Stomach (tissue), 9 donors: ENCODE results near the gene EYA2. TPM values are rescaled to one million over a fixed set of nuclear protein-coding genes. Genes with fewer than 3 reads are reported as not detected.

Source experiments
- DNase-seq, 2 donors: peaks; one replicate each; pipeline versions ENCODE4 v3.0.0 to v3.0.0-alpha.2; 2013 to 2019
- H3K27ac ChIP-seq, 5 donors: fragments of 200-600 bp in 4 of 5; sonication (generic) in 4 of 5; one replicate each; pipeline ENCODE4 v1.5.1; 2013 to 2019; ENCODE audit warnings: mild to moderate bottlenecking in 1 of 5, moderate library complexity in 1 of 5
- H3K27me3 ChIP-seq, 3 donors: fragments of 200-600 bp; sonication (generic); one replicate each; pipeline ENCODE4 v1.5.1; 2017 to 2019; ENCODE audit warnings: mixed run types in 1 of 3
- H3K36me3 ChIP-seq, 4 donors: fragments of 200-600 bp; sonication (generic); 1 replicate in 3 of 4; 2 replicates in 1 of 4; pipeline ENCODE4 v1.5.1; 2016 to 2019
- H3K4me1 ChIP-seq, 4 donors: fragments of 200-600 bp; sonication (generic); one replicate each; pipeline ENCODE4 v1.5.1; 2016 to 2019
- H3K4me3 ChIP-seq, 4 donors: fragments of 200-600 bp; sonication (generic) in 3 of 4; one replicate each; pipeline ENCODE4 v1.5.1; 2016 to 2019; ENCODE audit warnings: mild to moderate bottlenecking in 1 of 4
- H3K9me3 ChIP-seq, 4 donors: fragments of 200-600 bp; sonication (generic); one replicate each; pipeline ENCODE4 v1.5.1; 2016 to 2019
- EP300 ChIP-seq: sonication (generic); formaldehyde crosslinking; IDR thresholded peaks from one replicate; pipeline ENCODE4 v1.6.1; 2017; ENCODE audit warnings: antibody characterized with exemption
- POLR2A ChIP-seq, 4 donors: fragments of 450-650 bp; IDR thresholded peaks; one replicate each; pipeline ENCODE4 v1.6.1; 2016; ENCODE audit warnings: antibody characterized with exemption in 4 of 4, control low read depth in 2 of 4, mild to moderate bottlenecking in 1 of 4, moderate library complexity in 1 of 4
- POLR2AphosphoS5 ChIP-seq, 3 donors: sonication (generic); formaldehyde crosslinking; IDR thresholded peaks; one replicate each; pipeline ENCODE4 v1.6.1; 2016; ENCODE audit warnings: antibody characterized with exemption in 3 of 3
- WGBS, 5 donors: extraction: QIAGEN DNeasy Blood & Tissue Kit in 3 of 5; methylation state at CpG; one replicate each; pipeline versions ENCODE4 v1.1.5 to v1.1.7; 2013 to 2018; 5-methylcytosine and 5-hydroxymethylcytosine counted together
- intact Hi-C: fragments of 100-400 bp; cut with DNase I; formaldehyde crosslinking; loops from one replicate; pipeline ENCODE4 v1.15.1; 2023; ENCODE audit warnings: low total_unique reads
- polyA plus RNA-seq, 3 donors: library from polyadenylated mRNA; stranded (reverse); fragments of 200-250 nt; gene quantifications; one replicate each; pipeline ENCODE4 v1.2.3, GENCODE V29; 2013
- total RNA-seq, 5 donors: library from RNA; depleted of rRNA; stranded (reverse); fragments of >200 nt; gene quantifications; one replicate each; pipeline versions ENCODE4 v1.1.0 to v1.2.3, GENCODE V29; 2014 to 2016
- TF ChIP-seq, protein P1 (sequence below), 7 experiments: fragments of 450-650 bp in 4 of 7; fragments of 200-600 bp in 3 of 7; sonication (generic) in 3 of 7; IDR thresholded peaks; one replicate each; pipeline ENCODE4 v1.5.1; 2016 to 2019; ENCODE audit warnings: antibody characterized with exemption in 7 of 7, control low read depth in 2 of 7, mild to moderate bottlenecking in 1 of 7
- donor health status: healthy with polysubstance abuse.
- donor health status: Bipolar disorder and iron deficiency.
- donor health status: healthy.

Gene EYA2
- total and polyA plus RNA-seq, 8 donors: 1.8 to 86.2 (median 5.5) TPM

DNA sequence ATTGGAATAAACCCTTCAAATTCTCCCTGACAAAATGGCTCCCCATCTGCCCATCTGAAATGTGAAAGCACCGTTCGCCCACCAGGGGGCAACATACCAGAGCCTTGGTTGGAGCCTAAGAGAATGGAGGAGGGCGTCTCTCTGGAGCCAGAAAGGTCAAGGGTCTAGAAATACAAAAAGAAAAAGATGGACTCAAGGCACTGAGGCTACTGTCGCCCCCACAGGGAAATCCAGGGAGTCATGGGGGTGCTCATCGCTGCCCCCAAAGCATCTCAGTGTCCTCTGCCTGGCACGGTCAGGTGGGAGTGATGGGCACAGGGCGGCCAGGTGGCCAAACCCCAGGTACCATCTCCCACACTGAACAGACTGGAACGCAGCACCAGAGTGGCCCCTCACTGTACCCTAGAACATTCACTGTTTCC lies 325.5 kb downstream of the EYA2 start:
- Histone ChIP-seq H3K4me3 (no peak overlapping the region), H3K27ac (no peak overlapping the region), H3K4me1 (peaks cover 0 to 8% (median 4%) of the 10 kb centered on the region in 4 donors), H3K27me3 (no peaks in the 10 kb centered on the region), H3K36me3 (peaks cover 56 to 100% (median 98%) of the 10 kb centered on the region in 4 donors), H3K9me3 (no peaks in the 10 kb centered on the region)
- peak in 1 of 2 donors; percentile 44 for DNase-seq
- WGBS, 5 donors: 87 to 96% (median 93%) methylated on average over 8 of the region's 8 CpGs
- no peak for TF ChIP-seq POLR2A (IDR thresholded peaks at IDR 0.05)
- TF ChIP-seq, protein P1, sequence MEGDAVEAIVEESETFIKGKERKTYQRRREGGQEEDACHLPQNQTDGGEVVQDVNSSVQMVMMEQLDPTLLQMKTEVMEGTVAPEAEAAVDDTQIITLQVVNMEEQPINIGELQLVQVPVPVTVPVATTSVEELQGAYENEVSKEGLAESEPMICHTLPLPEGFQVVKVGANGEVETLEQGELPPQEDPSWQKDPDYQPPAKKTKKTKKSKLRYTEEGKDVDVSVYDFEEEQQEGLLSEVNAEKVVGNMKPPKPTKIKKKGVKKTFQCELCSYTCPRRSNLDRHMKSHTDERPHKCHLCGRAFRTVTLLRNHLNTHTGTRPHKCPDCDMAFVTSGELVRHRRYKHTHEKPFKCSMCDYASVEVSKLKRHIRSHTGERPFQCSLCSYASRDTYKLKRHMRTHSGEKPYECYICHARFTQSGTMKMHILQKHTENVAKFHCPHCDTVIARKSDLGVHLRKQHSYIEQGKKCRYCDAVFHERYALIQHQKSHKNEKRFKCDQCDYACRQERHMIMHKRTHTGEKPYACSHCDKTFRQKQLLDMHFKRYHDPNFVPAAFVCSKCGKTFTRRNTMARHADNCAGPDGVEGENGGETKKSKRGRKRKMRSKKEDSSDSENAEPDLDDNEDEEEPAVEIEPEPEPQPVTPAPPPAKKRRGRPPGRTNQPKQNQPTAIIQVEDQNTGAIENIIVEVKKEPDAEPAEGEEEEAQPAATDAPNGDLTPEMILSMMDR (IDR thresholded peaks at IDR 0.05): peak in 3 of 7 experiments; percentile 25 to 60 (median 33)
- intact Hi-C loops: no loop called here

DNA sequence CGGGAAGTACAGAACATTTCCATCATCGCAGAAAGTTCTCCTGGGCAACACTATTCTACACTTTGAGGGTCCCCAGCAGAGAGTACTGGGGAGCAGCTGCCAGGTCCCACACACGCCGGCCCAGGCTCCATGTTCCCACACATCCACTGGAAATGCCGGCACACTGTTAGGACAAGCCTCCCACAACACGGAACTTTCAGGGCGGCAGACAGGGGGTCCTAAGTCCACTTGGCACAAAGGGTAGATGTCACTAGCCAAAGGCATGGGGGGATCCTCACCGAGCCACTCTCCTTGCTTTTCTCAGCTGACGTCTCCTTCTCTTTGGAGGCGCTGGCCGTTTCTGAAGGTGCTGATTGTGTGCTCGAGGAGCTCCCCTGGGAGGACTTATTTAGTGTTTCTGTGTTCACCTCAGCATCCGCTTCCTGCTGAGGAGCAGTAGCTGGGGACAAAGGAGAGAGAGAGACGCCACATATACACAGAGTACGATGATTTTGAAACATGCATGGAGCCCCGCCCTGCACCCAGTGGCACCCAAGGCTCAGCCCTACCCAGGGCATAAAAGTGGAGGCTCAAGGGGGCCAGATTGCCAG lies 326.5 kb downstream of the EYA2 start:
- peaks cover 57 to 100% (median 98%) of the 10 kb centered on the region in 4 donors for H3K36me3 ChIP-seq
- WGBS, 5 donors: 84 to 90% (median 87%) methylated on average over 16 of the region's 16 CpGs
- DNase-seq: no peak
- no peaks in the 10 kb centered on the region for H3K9me3 ChIP-seq
- H3K27me3 ChIP-seq: no peaks in the 10 kb centered on the region
- peaks cover 0 to 8% (median 4%) of the 10 kb centered on the region in 4 donors for H3K4me1 ChIP-seq
- H3K27ac ChIP-seq: no peak overlapping the region
- TF ChIP-seq EP300 (no peak), POLR2A (IDR thresholded peaks at IDR 0.05) (no peak), POLR2AphosphoS5 (IDR thresholded peaks at IDR 0.05) (no peak)
- TF ChIP-seq, protein P1 (IDR thresholded peaks at IDR 0.05): no peak
- intact Hi-C loops: no loop called here
- no peak overlapping the region for H3K4me3 ChIP-seq

DNA sequence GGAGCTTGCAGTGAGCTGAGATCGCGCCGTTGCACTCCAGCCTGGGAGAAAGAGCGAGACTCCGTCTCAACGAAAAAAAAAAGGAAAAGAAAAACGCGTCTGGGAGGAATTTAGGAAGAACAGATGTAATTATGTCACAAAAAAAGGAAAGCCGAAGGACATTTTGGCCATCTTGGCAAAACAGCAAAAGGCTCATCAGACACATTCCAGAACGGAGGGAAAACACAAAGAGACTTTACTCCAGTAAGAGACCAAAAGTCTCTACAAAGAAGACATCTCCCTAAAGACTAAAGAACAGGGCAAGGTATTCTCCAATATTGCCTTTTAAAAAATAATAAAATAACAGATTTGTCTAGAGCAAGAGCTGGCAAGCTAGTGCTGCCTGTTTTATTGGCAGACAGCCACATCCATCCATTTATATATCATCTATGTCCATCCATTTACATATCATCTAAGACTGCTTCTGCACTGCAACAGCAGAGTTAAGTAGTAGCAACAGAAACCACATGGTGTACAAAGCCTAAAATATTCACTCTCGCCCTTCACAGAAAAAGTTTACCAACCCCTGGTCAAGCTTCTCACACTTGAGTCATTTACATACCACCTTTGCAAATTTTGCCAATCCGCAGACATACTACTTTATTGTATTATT lies 328.0 kb downstream of the EYA2 start:
- DNase-seq: no peak
- Histone ChIP-seq H3K27me3 (no peaks in the 10 kb centered on the region), H3K4me3 (no peak overlapping the region), H3K36me3 (peaks cover 68 to 100% (median 99%) of the 10 kb centered on the region in 4 donors), H3K9me3 (no peaks in the 10 kb centered on the region), H3K4me1 (peaks cover 0 to 8% (median 3%) of the 10 kb centered on the region in 4 donors), H3K27ac (no peak overlapping the region)
- 89 to 96% (median 94%) methylated on average over 12 of the region's 12 CpGs for WGBS, 5 donors
- TF ChIP-seq, protein P1 (IDR thresholded peaks at IDR 0.05): no peak
- TF ChIP-seq POLR2A (IDR thresholded peaks at IDR 0.05) (no peak), EP300 (no peak)
- intact Hi-C loops: no loop called here

DNA sequence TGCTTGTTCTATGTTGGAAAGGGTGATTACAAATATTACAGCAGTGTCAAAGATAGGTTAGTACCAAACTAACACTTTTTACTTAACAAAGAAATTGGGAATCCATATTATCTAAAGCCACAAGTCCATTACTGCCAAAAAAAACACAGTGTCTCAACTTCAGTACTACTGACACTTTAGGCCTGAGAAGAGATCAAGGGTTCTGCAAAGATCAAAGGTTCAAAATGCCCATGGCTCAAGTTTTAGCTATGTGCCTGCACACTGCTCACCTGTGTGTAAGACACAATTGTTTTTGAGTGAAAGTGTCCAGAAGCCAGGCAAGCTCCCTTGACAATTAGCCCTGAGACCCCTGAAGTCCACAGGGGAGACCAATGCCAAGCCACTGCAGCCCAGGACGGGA lies 329.3 kb downstream of the EYA2 start:
- DNase-seq: no peak
- 83 to 95% (median 92%) methylated on average over 1 of the region's 1 CpG; no CpG with 5 or more reads in 1 of the 5 donors for WGBS, 5 donors
- Histone ChIP-seq H3K27ac (no peak overlapping the region), H3K27me3 (no peaks in the 10 kb centered on the region), H3K4me3 (no peak overlapping the region), H3K9me3 (no peaks in the 10 kb centered on the region), H3K4me1 (no peaks in the 10 kb centered on the region), H3K36me3 (peaks cover 74 to 100% (median 100%) of the 10 kb centered on the region in 4 donors)
- intact Hi-C loops: no loop called here
- TF ChIP-seq POLR2AphosphoS5 (IDR thresholded peaks at IDR 0.05) (no peak), POLR2A (IDR thresholded peaks at IDR 0.05) (no peak), EP300 (no peak)
- TF ChIP-seq, protein P1 (IDR thresholded peaks at IDR 0.05): no peak
